DOHH2 (cell line): ENCODE data around the gene ADGRL4.

Source experiments
- EZH2phosphoT487 ChIP-seq: fragments of 200-600 bp; sonication (generic); IDR thresholded peaks from 2 replicates; pipeline ENCODE4 v1.6.1; 2017; ENCODE audit warnings: borderline replicate concordance, mild to moderate bottlenecking, antibody characterized with exemption, low read length, moderate library complexity, mixed read lengths
- TF ChIP-seq, protein P1 (sequence below): fragments of 200-600 bp; sonication (generic); IDR thresholded peaks from one replicate; pipeline ENCODE4 v1.5.1; 2014; ENCODE audit warnings: antibody characterized with exemption, mild to moderate bottlenecking, low read depth, low read length; ENCODE audit not compliant: poor library complexity, severe bottlenecking

DNA sequence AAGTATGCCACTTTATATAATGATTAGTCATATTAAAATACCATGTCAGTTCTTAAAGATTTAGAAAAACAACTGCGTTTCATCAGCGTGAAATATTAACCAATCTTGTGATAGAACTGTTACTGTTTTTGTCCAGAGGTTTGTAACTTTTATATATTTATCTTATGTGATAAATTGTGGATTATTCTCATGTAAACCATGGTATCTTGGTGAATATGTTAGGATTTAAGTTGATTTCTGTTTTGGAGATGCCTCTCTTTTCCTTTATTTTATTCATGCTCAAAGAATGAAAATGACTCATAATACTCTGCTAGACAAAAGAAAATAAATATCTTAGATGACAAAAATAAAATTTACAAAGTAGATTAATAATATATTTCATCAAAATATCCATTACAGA is 88.4 kb downstream of the ADGRL4 start:
- TF ChIP-seq, protein P1, sequence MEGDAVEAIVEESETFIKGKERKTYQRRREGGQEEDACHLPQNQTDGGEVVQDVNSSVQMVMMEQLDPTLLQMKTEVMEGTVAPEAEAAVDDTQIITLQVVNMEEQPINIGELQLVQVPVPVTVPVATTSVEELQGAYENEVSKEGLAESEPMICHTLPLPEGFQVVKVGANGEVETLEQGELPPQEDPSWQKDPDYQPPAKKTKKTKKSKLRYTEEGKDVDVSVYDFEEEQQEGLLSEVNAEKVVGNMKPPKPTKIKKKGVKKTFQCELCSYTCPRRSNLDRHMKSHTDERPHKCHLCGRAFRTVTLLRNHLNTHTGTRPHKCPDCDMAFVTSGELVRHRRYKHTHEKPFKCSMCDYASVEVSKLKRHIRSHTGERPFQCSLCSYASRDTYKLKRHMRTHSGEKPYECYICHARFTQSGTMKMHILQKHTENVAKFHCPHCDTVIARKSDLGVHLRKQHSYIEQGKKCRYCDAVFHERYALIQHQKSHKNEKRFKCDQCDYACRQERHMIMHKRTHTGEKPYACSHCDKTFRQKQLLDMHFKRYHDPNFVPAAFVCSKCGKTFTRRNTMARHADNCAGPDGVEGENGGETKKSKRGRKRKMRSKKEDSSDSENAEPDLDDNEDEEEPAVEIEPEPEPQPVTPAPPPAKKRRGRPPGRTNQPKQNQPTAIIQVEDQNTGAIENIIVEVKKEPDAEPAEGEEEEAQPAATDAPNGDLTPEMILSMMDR: no peak
- no peak for TF ChIP-seq EZH2phosphoT487
